Sigmoid colon (tissue), 4 donors: ENCODE measurements around the gene PRAC2.

Experiments
- CTCF ChIP-seq, 4 experiments: fragments of 450-650 bp in 3 of 4; fragments of 200-600 bp in 1 of 4; IDR thresholded peaks; one replicate each; pipeline ENCODE4 v1.5.1; 2016 to 2019; ENCODE audit warnings: antibody characterized with exemption in 4 of 4, mild to moderate bottlenecking in 3 of 4, moderate library complexity in 2 of 4
- EP300 ChIP-seq, 4 donors: sonication (generic); formaldehyde crosslinking; IDR thresholded peaks; one replicate each; pipeline ENCODE4 v1.6.1; 2017; ENCODE audit warnings: antibody characterized with exemption in 4 of 4
- POLR2A ChIP-seq, 2 donors: fragments of 450-650 bp; IDR thresholded peaks; one replicate each; pipeline ENCODE4 v1.6.1; 2016; ENCODE audit warnings: antibody characterized with exemption in 2 of 2, mild to moderate bottlenecking in 2 of 2, moderate library complexity in 2 of 2
- POLR2AphosphoS5 ChIP-seq, 4 donors: sonication (generic); formaldehyde crosslinking; IDR thresholded peaks; one replicate each; pipeline ENCODE4 v1.6.1; 2017; ENCODE audit warnings: antibody characterized with exemption in 4 of 4

DNA sequence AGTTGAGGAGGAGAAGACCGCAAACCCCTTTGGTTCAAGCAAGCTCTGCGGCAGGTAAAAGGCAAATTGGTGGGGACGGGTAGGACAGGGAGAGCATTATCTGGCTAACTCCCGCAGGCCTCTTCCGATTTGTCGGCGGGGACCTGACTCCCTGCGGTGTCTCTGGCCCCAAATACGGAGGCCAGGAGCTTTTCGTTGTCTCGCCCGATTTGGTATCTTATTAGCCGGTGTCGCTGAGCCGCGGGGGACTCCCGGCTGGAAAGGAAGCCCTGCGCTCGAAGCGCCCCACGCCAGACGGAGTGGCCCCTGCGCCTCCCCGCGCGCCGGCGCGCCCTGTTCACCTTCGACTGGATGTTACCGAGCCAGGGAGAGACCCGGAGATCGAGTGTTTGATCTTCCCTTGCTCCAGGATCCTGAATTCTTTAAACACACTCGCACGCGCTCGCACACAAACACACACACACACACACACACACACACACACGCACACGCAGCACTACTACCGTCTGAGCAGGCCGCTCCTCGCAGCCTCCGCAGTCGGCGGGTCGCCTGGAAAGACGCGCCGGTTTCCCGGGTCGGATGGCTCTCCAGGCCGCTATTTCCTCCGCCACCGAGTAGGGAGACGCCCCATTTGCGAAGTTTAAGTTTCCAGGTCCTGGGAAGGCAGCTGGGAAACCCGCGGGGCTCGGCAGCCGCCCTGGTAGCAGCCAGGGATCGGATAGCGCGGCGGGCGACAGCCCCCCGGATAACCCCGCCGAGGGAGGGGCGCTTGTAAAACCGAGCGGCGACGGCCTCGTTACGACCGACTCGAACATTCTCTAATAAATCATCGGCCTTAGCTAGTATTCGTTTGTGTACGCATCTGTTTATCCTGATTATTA, 4.0 kb upstream of the PRAC2 start:
- TF ChIP-seq CTCF (IDR thresholded peaks at IDR 0.05) (no peak), POLR2A (IDR thresholded peaks at IDR 0.05) (no peak), EP300 (IDR thresholded peaks at IDR 0.05) (no peak), POLR2AphosphoS5 (IDR thresholded peaks at IDR 0.05) (peak in 2 of 4 donors; percentile 52 to 69)
